CD4-positive, alpha-beta memory T cell (primary cell): ENCODE data around the gene KIR3DL3. TPM values are rescaled to one million over a fixed set of nuclear protein-coding genes. Genes with fewer than 3 reads are reported as not detected.
A peak's percentile ranks its signal among the peaks of the same experiment; 100 is the strongest.
"Not testable (repeated sequence)": the region's sequence is repeated elsewhere in the genome, so short reads cannot be mapped to it uniquely, and the experiment has no call there.

Experiments
- CTCF ChIA-PET: fragments of 350-600 bp; sonication (Branson Sonifier 250); formaldehyde crosslinking; loops from one replicate; lab custom pipeline; 2021; ENCODE audit warnings: inconsistent platforms; ENCODE audit not compliant: partially characterized antibody; lab: Charles Lee
- POLR2A ChIA-PET: fragments of 350-600 bp; sonication (Branson Sonifier 250); formaldehyde crosslinking; loops from one replicate; lab custom pipeline; 2021; ENCODE audit not compliant: partially characterized antibody; lab: Charles Lee
- DNase-seq, 5 donors: peaks; one replicate each; pipeline versions ENCODE4 v3.0.0 to v3.0.0-alpha.2; 2020 to 2022; ENCODE audit warnings: mixed read lengths in 1 of 5
- H3K27ac ChIP-seq: one replicate; pipeline ENCODE4 v1.7.0; 2013; ENCODE audit warnings: low read depth, low read length
- H3K27me3 ChIP-seq: 2 replicates; pipeline ENCODE4 v1.7.0; 2013; ENCODE audit warnings: mild to moderate bottlenecking, low read length, moderate library complexity; ENCODE audit not compliant: insufficient read depth
- H3K36me3 ChIP-seq: 2 replicates; pipeline ENCODE4 v1.7.0; 2013; ENCODE audit warnings: mild to moderate bottlenecking, low read length, moderate library complexity; ENCODE audit not compliant: insufficient read depth
- H3K4me1 ChIP-seq: 2 replicates; pipeline ENCODE4 v1.7.0; 2013; ENCODE audit warnings: mild to moderate bottlenecking, low read length, moderate library complexity; ENCODE audit not compliant: insufficient read depth
- H3K4me3 ChIP-seq, 2 donors: one replicate each; pipeline ENCODE4 v1.7.0; 2013; ENCODE audit warnings: low read length in 2 of 2, mild to moderate bottlenecking in 1 of 2
- H3K9me3 ChIP-seq, 2 donors: one replicate each; pipeline ENCODE4 v1.7.0; 2013; ENCODE audit warnings: low read length in 2 of 2, control low read depth in 1 of 2; ENCODE audit not compliant: control insufficient read depth in 1 of 2
- H3K27ac Mint-ChIP-seq, 7 donors: one replicate each; pipeline ENCODE4 v1.8.0; 2020 to 2021; ENCODE audit warnings: mixed read lengths in 7 of 7, mild to moderate bottlenecking in 6 of 7, inconsistent platforms in 3 of 7, moderate library complexity in 3 of 7
- H3K27me3 Mint-ChIP-seq, 2 donors: one replicate each; pipeline ENCODE4 v1.8.0; 2020 to 2021; ENCODE audit warnings: mixed read lengths in 2 of 2
- H3K36me3 Mint-ChIP-seq, 2 donors: one replicate each; pipeline ENCODE4 v1.8.0; 2020 to 2021; ENCODE audit warnings: mixed read lengths in 2 of 2, inconsistent platforms in 1 of 2, mild to moderate bottlenecking in 1 of 2
- H3K4me1 Mint-ChIP-seq, 4 donors: one replicate each; pipeline ENCODE4 v1.8.0; 2020 to 2021; ENCODE audit warnings: mixed read lengths in 4 of 4, mild to moderate bottlenecking in 1 of 4
- H3K4me3 Mint-ChIP-seq, 8 donors: one replicate each; pipeline ENCODE4 v1.8.0; 2020 to 2021; ENCODE audit warnings: mixed read lengths in 8 of 8, mild to moderate bottlenecking in 7 of 8, moderate library complexity in 6 of 8, inconsistent platforms in 3 of 8
- H3K9me3 Mint-ChIP-seq, 8 donors: one replicate each; pipeline ENCODE4 v1.8.0; 2020 to 2021; ENCODE audit warnings: mixed read lengths in 8 of 8, mild to moderate bottlenecking in 5 of 8, inconsistent platforms in 3 of 8, moderate library complexity in 1 of 8
- intact Hi-C: fragments of 100-400 bp; cut with micrococcal nuclease; formaldehyde crosslinking; loops from one replicate; pipeline ENCODE4 v1.15.1; 2023
- polyA plus RNA-seq, 2 donors: library from polyadenylated mRNA; unstranded; fragments of 300-500 nt; fragmentation: Illumina TruSeq; gene quantifications; one replicate each; pipeline ENCODE4 v1.2.3, GENCODE V29; 2021
- total RNA-seq, 2 experiments: library from RNA; stranded (reverse); gene quantifications; one replicate each; pipeline ENCODE4 v1.2.3, GENCODE V29; 2021

The KIR3DL3 gene
- total RNA-seq (not detected), polyA plus RNA-seq (not detected)

GRCh38 chr19:54724142-54724541 is at the start of gene KIR3DL3:
TSS of gene KIR3DL3 (plus strand) at chr19:54724442. CDS start at chr19:54724497, 55 bp downstream.
- no peaks in the 10 kb centered on the region for H3K36me3 Mint-ChIP-seq
- H3K27ac Mint-ChIP-seq: no peak within 1 kb of the TSS

GRCh38 chr19:54676210-54676834 is 47.9 kb upstream of the KIR3DL3 start:
- H3K9me3 ChIP-seq, H3K27ac Mint-ChIP-seq, intact Hi-C loops, H3K4me1 Mint-ChIP-seq, H3K4me3 Mint-ChIP-seq, POLR2A ChIA-PET, H3K4me1 ChIP-seq, H3K27me3 Mint-ChIP-seq, H3K4me3 ChIP-seq, H3K36me3 ChIP-seq, H3K9me3 Mint-ChIP-seq, H3K27me3 ChIP-seq, H3K36me3 Mint-ChIP-seq, H3K27ac ChIP-seq: not testable (repeated sequence)
- peak in 4 of 5 donors; percentile 12 to 33 (median 20) for DNase-seq
- CTCF ChIA-PET: interaction anchor here (1.7 to 7.5 kb wide), 4 partner anchors 12 to 202 kb away, joined by 5 to 85 read pairs (median 18); no protein-coding TSS in a partner anchor

More at GRCh38 chr19:54724142-54724541, at the start of gene KIR3DL3:
- Mint-ChIP-seq H3K9me3 (peaks cover 5 to 53% (median 23%) of the 10 kb centered on the region in 8 donors), H3K4me3 (peak within 1 kb of the TSS in 1 of 8 donors; percentile 13), H3K4me1 (peaks cover 0 to 3% (median 0%) of the 10 kb centered on the region in 4 donors), H3K27me3 (peaks cover 5 to 6% of the 10 kb centered on the region in 2 donors)
- Histone ChIP-seq H3K4me1 (no peaks in the 10 kb centered on the region), H3K27me3 (no peaks in the 10 kb centered on the region), H3K9me3 (peaks cover 0 to 9% of the 10 kb centered on the region in 2 donors), H3K27ac (no peak within 1 kb of the TSS), H3K4me3 (no peak within 1 kb of the TSS), H3K36me3 (no peaks in the 10 kb centered on the region)
- CTCF ChIA-PET: no interaction called here
- POLR2A ChIA-PET: no interaction called here
- DNase-seq: no peak
- intact Hi-C loops: no loop called here

DNA sequence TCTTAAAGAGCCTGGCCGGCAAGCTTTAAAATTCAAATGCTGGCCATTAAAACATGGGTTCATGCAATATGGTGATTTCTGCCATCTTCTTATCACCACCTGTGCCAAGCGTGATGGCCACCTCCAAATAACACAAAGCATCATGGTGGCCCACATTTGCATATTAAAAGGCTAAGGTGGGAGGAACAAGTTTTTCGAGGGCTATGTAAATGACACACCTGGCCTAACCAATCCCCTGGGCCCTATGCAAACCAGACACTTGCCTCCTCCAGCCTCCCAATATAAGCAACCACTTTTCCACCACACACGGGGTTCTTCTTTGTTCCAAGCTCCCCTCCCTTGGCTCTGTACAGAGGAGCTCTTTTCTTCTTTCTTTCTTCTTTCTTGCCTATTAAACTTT is 47.0 kb upstream of the KIR3DL3 start:
- Mint-ChIP-seq H3K27me3 (peaks cover 7% of the 10 kb centered on the region in 2 donors), H3K9me3 (no peaks in the 10 kb centered on the region), H3K4me3 (no peak overlapping the region), H3K27ac (no peak overlapping the region), H3K36me3 (no peaks in the 10 kb centered on the region), H3K4me1 (no peaks in the 10 kb centered on the region)
- intact Hi-C loops: no loop called here
- CTCF ChIA-PET: interaction anchor here (7.5 kb wide), 1 partner anchor 198 kb away, joined by 85 read pairs; no protein-coding TSS in a partner anchor
- H3K4me1 ChIP-seq: no peaks in the 10 kb centered on the region
- no peaks in the 10 kb centered on the region for H3K9me3 ChIP-seq
- H3K27me3 ChIP-seq: no peaks in the 10 kb centered on the region
- DNase-seq: no peak
- POLR2A ChIA-PET: no interaction called here
- no peaks in the 10 kb centered on the region for H3K36me3 ChIP-seq
- no peak overlapping the region for H3K4me3 ChIP-seq
- H3K27ac ChIP-seq: no peak overlapping the region

DNA sequence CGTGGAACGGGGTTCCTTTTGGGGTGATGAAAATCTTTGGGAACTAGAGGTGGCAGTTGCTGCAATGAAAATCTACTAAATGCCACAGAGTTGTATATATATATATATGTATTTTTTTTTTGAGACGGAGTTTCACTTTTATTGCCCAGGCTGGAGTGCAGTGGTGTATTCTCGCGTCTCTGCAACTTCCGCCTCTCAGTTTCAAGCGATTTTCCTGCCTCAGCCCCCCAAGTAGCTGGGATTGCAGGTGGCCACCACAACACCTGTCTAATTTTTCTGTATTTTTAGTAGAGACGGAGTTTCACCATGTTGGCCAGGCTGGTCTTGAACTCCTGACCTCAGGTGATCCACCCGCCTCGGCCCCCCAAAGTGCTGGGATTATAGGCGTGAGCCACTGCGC is 42.6 kb upstream of the KIR3DL3 start:
- CTCF ChIA-PET: interaction anchor here (5.0 kb wide), 1 partner anchor 8 kb away, joined by 31 read pairs; no protein-coding TSS in a partner anchor
- peaks cover 5 to 13% of the 10 kb centered on the region in 2 donors for H3K27me3 Mint-ChIP-seq

GRCh38 chr19:54682306-54682856 is 41.9 kb upstream of the KIR3DL3 start:
- CTCF ChIA-PET: interaction anchor here (1.7 to 5.0 kb wide), 2 partner anchors 9 to 11 kb away, joined by 3 to 31 read pairs; no protein-coding TSS in a partner anchor
- Mint-ChIP-seq H3K27me3 (peaks cover 6 to 13% of the 10 kb centered on the region in 2 donors), H3K27ac (no peak overlapping the region), H3K36me3 (no peaks in the 10 kb centered on the region), H3K9me3 (peaks cover 0 to 5% (median 0%) of the 10 kb centered on the region in 8 donors), H3K4me1 (no peaks in the 10 kb centered on the region), H3K4me3 (no peak overlapping the region)
- H3K9me3 ChIP-seq: no peaks in the 10 kb centered on the region
- no peak for DNase-seq
- H3K4me1 ChIP-seq: no peaks in the 10 kb centered on the region
- H3K27me3 ChIP-seq: no peaks in the 10 kb centered on the region
- H3K36me3 ChIP-seq: no peaks in the 10 kb centered on the region
- POLR2A ChIA-PET: no interaction called here
- no peak overlapping the region for H3K27ac ChIP-seq
- no peak overlapping the region for H3K4me3 ChIP-seq
- intact Hi-C loops: no loop called here

More for the DNA sequence above, 42.6 kb upstream of the KIR3DL3 start:
- H3K4me1 ChIP-seq, H3K36me3 Mint-ChIP-seq, intact Hi-C loops, H3K27me3 ChIP-seq, H3K4me3 Mint-ChIP-seq, POLR2A ChIA-PET, H3K9me3 Mint-ChIP-seq, H3K4me3 ChIP-seq, DNase-seq, H3K36me3 ChIP-seq, H3K27ac Mint-ChIP-seq, H3K27ac ChIP-seq, H3K9me3 ChIP-seq, H3K4me1 Mint-ChIP-seq: not testable (repeated sequence)

DNA sequence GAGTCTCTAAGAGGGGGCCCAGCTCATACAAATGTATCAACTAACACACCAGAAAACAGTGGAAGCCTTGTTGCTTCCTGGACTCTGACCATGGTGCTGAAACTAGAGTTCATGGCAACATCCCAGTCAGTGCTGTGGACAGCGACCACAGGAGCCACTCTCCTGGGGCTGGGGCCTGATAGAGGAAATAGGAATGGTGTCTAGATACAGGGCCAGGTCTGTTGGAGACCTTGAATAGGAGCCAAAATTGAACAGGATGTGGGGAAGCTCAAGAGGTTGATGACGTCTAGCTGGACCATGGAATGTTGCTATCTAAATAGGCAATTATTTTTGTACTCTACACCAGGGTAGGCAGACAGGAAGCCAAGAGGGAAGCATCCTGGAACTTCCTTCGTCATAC is 39.7 kb upstream of the KIR3DL3 start:
- no peak for DNase-seq
- intact Hi-C loops: no loop called here
- CTCF ChIA-PET: interaction anchor here (5.0 kb wide), 1 partner anchor 11 kb away, joined by 31 read pairs; no protein-coding TSS in a partner anchor

GRCh38 chr19:54691582-54692297 is 32.5 kb upstream of the KIR3DL3 start:
- CTCF ChIA-PET: no interaction called here
- H3K4me1 ChIP-seq: no peaks in the 10 kb centered on the region
- Mint-ChIP-seq H3K4me3 (no peak overlapping the region), H3K27ac (no peak overlapping the region), H3K36me3 (no peaks in the 10 kb centered on the region), H3K9me3 (peaks cover 0 to 13% (median 5%) of the 10 kb centered on the region in 8 donors), H3K27me3 (peaks cover 15 to 27% of the 10 kb centered on the region in 2 donors), H3K4me1 (no peaks in the 10 kb centered on the region)
- no peaks in the 10 kb centered on the region for H3K9me3 ChIP-seq
- POLR2A ChIA-PET: no interaction called here
- H3K4me3 ChIP-seq: no peak overlapping the region
- no peak for DNase-seq
- intact Hi-C loops: no loop called here
- H3K27me3 ChIP-seq: peaks cover 4% of the 10 kb centered on the region
- H3K27ac ChIP-seq: no peak overlapping the region
- no peaks in the 10 kb centered on the region for H3K36me3 ChIP-seq

More for the DNA sequence above, 39.7 kb upstream of the KIR3DL3 start:
- Mint-ChIP-seq H3K27ac (no peak overlapping the region), H3K4me1 (no peaks in the 10 kb centered on the region), H3K27me3 (peaks cover 6 to 16% of the 10 kb centered on the region in 2 donors), H3K9me3 (peaks cover 0 to 5% (median 0%) of the 10 kb centered on the region in 8 donors), H3K36me3 (no peaks in the 10 kb centered on the region), H3K4me3 (no peak overlapping the region)
- H3K27me3 ChIP-seq: peaks cover 4% of the 10 kb centered on the region
- POLR2A ChIA-PET: no interaction called here
- no peaks in the 10 kb centered on the region for H3K36me3 ChIP-seq
- no peaks in the 10 kb centered on the region for H3K4me1 ChIP-seq
- no peaks in the 10 kb centered on the region for H3K9me3 ChIP-seq
- H3K4me3 ChIP-seq: no peak overlapping the region
- H3K27ac ChIP-seq: no peak overlapping the region
